HEK293 (cell line): ENCODE measurements around the gene PTPRG.

Experiments used
- CTCF ChIA-PET: fragments of 350-600 bp; formaldehyde crosslinking; extraction: SDS; loops from one replicate; lab custom pipeline; 2021; ENCODE audit warnings: antibody characterized with exemption; lab: Yijun Ruan, JAX
- POLR2A ChIA-PET: fragments of 300-600 bp; formaldehyde crosslinking; extraction: SDS; loops from one replicate; lab custom pipeline; 2020; ENCODE audit warnings: antibody characterized with exemption, inconsistent platforms; lab: Yijun Ruan, JAX
- H3K27ac ChIP-seq: fragments of 200-500 bp; sonication (Bioruptor generic); 2 replicates; pipeline ENCODE4 v1.5.1; 2014; ENCODE audit warnings: low read depth, low read length, control low read depth, inconsistent platforms; ENCODE audit errors: extremely low read depth
- H3K36me3 ChIP-seq, 2 experiments: fragments of 200-500 bp in 1 of 2; sonication (Bioruptor generic) in 1 of 2; 1 replicate in 1 of 2; 2 replicates in 1 of 2; pipeline ENCODE4 v1.5.1; 2014 to 2017; ENCODE audit warnings: inconsistent platforms in 2 of 2, low read length in 2 of 2; ENCODE audit not compliant: control insufficient read depth in 2 of 2, insufficient read depth in 1 of 2
- H3K4me1 ChIP-seq: fragments of 200-500 bp; sonication (Bioruptor generic); 2 replicates; pipeline ENCODE4 v1.5.1; 2014; ENCODE audit warnings: mild to moderate bottlenecking, low read length, inconsistent platforms; ENCODE audit not compliant: control insufficient read depth, insufficient read depth
- H3K4me3 ChIP-seq: 2 replicates; pipeline ENCODE4 v1.5.1; 2011; ENCODE audit warnings: low read depth, mild to moderate bottlenecking, control low read depth, low read length, moderate library complexity
- H3K9me3 ChIP-seq: fragments of 200-500 bp; sonication (Bioruptor generic); 2 replicates; pipeline ENCODE4 v1.5.1; 2014; ENCODE audit warnings: low read depth, low read length, inconsistent platforms; ENCODE audit not compliant: control insufficient read depth, insufficient read depth
- BCL11B ChIP-seq: fragments of 450-650 bp; formaldehyde crosslinking; IDR thresholded peaks from 2 replicates; pipeline ENCODE4 v1.5.1; 2016; ENCODE audit warnings: low read depth, missing biosample characterization, missing genetic modification characterization
- FEZF1 ChIP-seq: fragments of 450-650 bp; formaldehyde crosslinking; IDR thresholded peaks from 2 replicates; pipeline ENCODE4 v1.5.1; 2016; ENCODE audit warnings: missing biosample characterization, missing genetic modification characterization
- GFI1B ChIP-seq: fragments of 450-650 bp; formaldehyde crosslinking; IDR thresholded peaks from 2 replicates; pipeline ENCODE4 v1.5.1; 2016; ENCODE audit warnings: missing biosample characterization, missing genetic modification characterization
- GLI4 ChIP-seq: fragments of 450-650 bp; formaldehyde crosslinking; IDR thresholded peaks from 2 replicates; pipeline ENCODE4 v1.5.1; 2016; ENCODE audit warnings: missing biosample characterization, missing genetic modification characterization
- IKZF3 ChIP-seq: fragments of 450-650 bp; IDR thresholded peaks from 2 replicates; pipeline ENCODE4 v1.5.0; 2018; ENCODE audit warnings: missing biosample characterization, mild to moderate bottlenecking, missing genetic modification characterization, moderate library complexity
- OSR2 ChIP-seq: fragments of 450-650 bp; formaldehyde crosslinking; IDR thresholded peaks from 2 replicates; pipeline ENCODE4 v1.5.1; 2016; ENCODE audit warnings: missing biosample characterization, missing genetic modification characterization
- PRDM1 ChIP-seq: fragments of 450-650 bp; formaldehyde crosslinking; IDR thresholded peaks from 2 replicates; pipeline ENCODE4; 2016; ENCODE audit warnings: missing biosample characterization, missing genetic modification characterization
- PRDM10 ChIP-seq: fragments of 450-650 bp; formaldehyde crosslinking; IDR thresholded peaks from 2 replicates; pipeline ENCODE4 v1.5.1; 2016; ENCODE audit warnings: missing biosample characterization, missing genetic modification characterization
- PRDM6 ChIP-seq: fragments of 450-650 bp; formaldehyde crosslinking; IDR thresholded peaks from 2 replicates; pipeline ENCODE4 v1.5.1; 2017; ENCODE audit warnings: missing biosample characterization, missing genetic modification characterization
- RBAK ChIP-seq: fragments of 450-650 bp; formaldehyde crosslinking; IDR thresholded peaks from 2 replicates; pipeline ENCODE4 v1.5.1; 2016; ENCODE audit warnings: missing biosample characterization, missing genetic modification characterization
- SP7 ChIP-seq: fragments of 450-650 bp; formaldehyde crosslinking; IDR thresholded peaks from 2 replicates; pipeline ENCODE4 v1.5.1; 2016; ENCODE audit warnings: missing biosample characterization, missing genetic modification characterization
- TCF7L2 ChIP-seq: IDR thresholded peaks from 2 replicates; pipeline ENCODE4 v1.6.1; 2011; ENCODE audit warnings: low read depth, mild to moderate bottlenecking, inconsistent platforms, low read length, moderate library complexity, borderline replicate concordance
- ZBTB17 ChIP-seq: fragments of 450-650 bp; formaldehyde crosslinking; IDR thresholded peaks from 2 replicates; pipeline ENCODE4 v1.5.1; 2016; ENCODE audit warnings: missing biosample characterization, missing genetic modification characterization
- ZBTB8A ChIP-seq: fragments of 450-650 bp; formaldehyde crosslinking; IDR thresholded peaks from 2 replicates; pipeline ENCODE4 v1.5.1; 2016; ENCODE audit warnings: missing biosample characterization, missing genetic modification characterization
- ZEB2 ChIP-seq: fragments of 450-650 bp; formaldehyde crosslinking; IDR thresholded peaks from 2 replicates; pipeline ENCODE4 v1.5.1; 2016; ENCODE audit warnings: missing biosample characterization, missing genetic modification characterization
- ZNF133 ChIP-seq: fragments of 450-650 bp; formaldehyde crosslinking; IDR thresholded peaks from 2 replicates; pipeline ENCODE4 v1.5.1; 2016; ENCODE audit warnings: missing biosample characterization, missing genetic modification characterization
- ZNF19 ChIP-seq: fragments of 450-650 bp; formaldehyde crosslinking; IDR thresholded peaks from 2 replicates; pipeline ENCODE4; 2016; ENCODE audit warnings: missing biosample characterization, missing genetic modification characterization, low read depth
- ZNF211 ChIP-seq: fragments of 450-650 bp; formaldehyde crosslinking; IDR thresholded peaks from 2 replicates; pipeline ENCODE4 v1.5.1; 2016; ENCODE audit warnings: low read depth, missing biosample characterization, missing genetic modification characterization
- ZNF335 ChIP-seq: fragments of 450-650 bp; formaldehyde crosslinking; conservative IDR thresholded peaks from 2 replicates; pipeline ENCODE4 v1.5.1; 2016; ENCODE audit warnings: missing biosample characterization, missing genetic modification characterization
- ZNF398 ChIP-seq: fragments of 450-650 bp; formaldehyde crosslinking; IDR thresholded peaks from 2 replicates; pipeline ENCODE4 v1.5.1; 2017; ENCODE audit warnings: missing biosample characterization, missing genetic modification characterization
- ZNF48 ChIP-seq: fragments of 450-650 bp; formaldehyde crosslinking; IDR thresholded peaks from 2 replicates; pipeline ENCODE4 v1.5.1; 2016; ENCODE audit warnings: missing biosample characterization, missing genetic modification characterization
- ZNF549 ChIP-seq: fragments of 450-650 bp; IDR thresholded peaks from 2 replicates; pipeline ENCODE4 v1.5.1; 2018; ENCODE audit warnings: missing biosample characterization, missing genetic modification characterization, mild to moderate bottlenecking, inconsistent platforms, moderate library complexity
- ZNF561 ChIP-seq: fragments of 450-650 bp; IDR thresholded peaks from 2 replicates; pipeline ENCODE4 v1.5.1; 2018; ENCODE audit warnings: missing biosample characterization, missing genetic modification characterization, borderline replicate concordance
- ZNF610 ChIP-seq: fragments of 450-650 bp; formaldehyde crosslinking; IDR thresholded peaks from 2 replicates; pipeline ENCODE4 v1.5.1; 2016; ENCODE audit warnings: missing biosample characterization, missing genetic modification characterization, borderline replicate concordance
- ZNF664 ChIP-seq: fragments of 450-650 bp; formaldehyde crosslinking; IDR thresholded peaks from 2 replicates; pipeline ENCODE4 v1.5.1; 2016; ENCODE audit warnings: missing biosample characterization, missing genetic modification characterization
- ZNF692 ChIP-seq: fragments of 450-650 bp; formaldehyde crosslinking; IDR thresholded peaks from 2 replicates; pipeline ENCODE4 v1.5.1; 2016; ENCODE audit warnings: missing biosample characterization, missing genetic modification characterization
- ZNF843 ChIP-seq: fragments of 450-650 bp; formaldehyde crosslinking; IDR thresholded peaks from 2 replicates; pipeline ENCODE4 v1.5.1; 2016; ENCODE audit warnings: missing biosample characterization, missing genetic modification characterization
- ZSCAN30 ChIP-seq: fragments of 450-650 bp; IDR thresholded peaks from 2 replicates; pipeline ENCODE4 v1.5.1; 2018; ENCODE audit warnings: missing biosample characterization, mild to moderate bottlenecking, missing genetic modification characterization, moderate library complexity
- ZXDB ChIP-seq: fragments of 450-650 bp; formaldehyde crosslinking; IDR thresholded peaks from 2 replicates; pipeline ENCODE4 v1.5.1; 2016; ENCODE audit warnings: missing biosample characterization, missing genetic modification characterization

Gene PTPRG

GRCh38 chr3:61725851-61726333, 164.5 kb downstream of the PTPRG start:
- H3K36me3 ChIP-seq: no peaks in the 10 kb centered on the region
- H3K9me3 ChIP-seq: no peaks in the 10 kb centered on the region
- no peak overlapping the region; the same call in 1 of the 2 replicates for H3K27ac ChIP-seq
- H3K4me3 ChIP-seq: no peak overlapping the region
- CTCF ChIA-PET: interaction anchor here (0.7 kb wide), 2 partner anchors 149 to 231 kb away, joined by 3 to 4 read pairs; no protein-coding TSS in a partner anchor
- H3K4me1 ChIP-seq: peaks cover 19% of the 10 kb centered on the region
- POLR2A ChIA-PET: interaction anchor here (1.7 kb wide), 1 partner anchor 165 kb away, joined by 5 read pairs; the partner anchor contains the start of gene PTPRG
- TF ChIP-seq GFI1B (tag by site-specific recombination) (peak; percentile 40; the same call in 1 of the 2 replicates), PRDM10 (tag by site-specific recombination) (peak; percentile 17; the same call in 1 of the 2 replicates), ZNF133 (tag by site-specific recombination) (peak; percentile 42; the same call in 1 of the 2 replicates), ZNF19 (tag by site-specific recombination) (0 out of 2 replicates have a peak, but pooled peaks have one; percentile 13), RBAK (no peak), ZNF664 (tag by site-specific recombination) (0 out of 2 replicates have a peak, but pooled peaks have one; percentile 19), BCL11B (tag by site-specific recombination) (no peak), ZNF549 (tag by site-specific recombination) (no peak), IKZF3 (no peak), ZSCAN30 (peak; percentile 56; the same call in 1 of the 2 replicates), GLI4 (tag by site-specific recombination) (no peak), PRDM1 (0 out of 2 replicates have a peak, but pooled peaks have one; percentile 43), PRDM6 (tag by site-specific recombination) (peak; percentile 73), ZBTB8A (tag by site-specific recombination) (peak; percentile 36; the same call in 1 of the 2 replicates), ZBTB17 (tag by site-specific recombination) (peak; percentile 53), TCF7L2 (peak; percentile 74), ZNF843 (tag by site-specific recombination) (peak; percentile 71), SP7 (peak; percentile 58), ZNF561 (tag by site-specific recombination) (peak; percentile 55; the same call in 1 of the 2 replicates), ZNF335 (tag by site-specific recombination) (0 out of 2 replicates have a peak, but pooled peaks have one; percentile 20), ZNF48 (tag by site-specific recombination) (no peak), ZEB2 (peak; percentile 62; the same call in 1 of the 2 replicates), ZNF692 (tag by site-specific recombination) (0 out of 2 replicates have a peak, but pooled peaks have one; percentile 22), ZXDB (tag by site-specific recombination) (peak; percentile 72), ZNF211 (tag by site-specific recombination) (no peak), FEZF1 (tag by site-specific recombination) (peak; percentile 20; the same call in 1 of the 2 replicates), ZNF610 (tag by site-specific recombination) (0 out of 2 replicates have a peak, but pooled peaks have one; percentile 62), ZNF398 (tag by site-specific recombination) (peak; percentile 57), OSR2 (tag by site-specific recombination) (peak; percentile 90)
